HCT116 (cell line): ENCODE measurements around the gene KRTAP10-7. TPM values are rescaled to one million over a fixed set of nuclear protein-coding genes. Genes with fewer than 3 reads are reported as not detected.

Experiments used
- ATAC-seq: fragments of 200-7000 bp; cut with Tn5 transposase; 2 replicates; pipeline ENCODE4 v1.9.1; 2020; ENCODE audit warnings: mild to moderate bottlenecking, moderate library complexity
- BruUV-seq: library from RNA; stranded (reverse); fragments of 400-500 nt; replicated peaks from 2 replicates; lab custom pipeline; 2021; lab: Mats Ljungman, UMichigan
- CTCF ChIA-PET: fragments of 300-600 bp; sonication (Branson Sonifier 250); formaldehyde crosslinking; loops from one replicate; lab custom pipeline; 2021; ENCODE audit warnings: antibody characterized with exemption; lab: Charles Lee
- POLR2A ChIA-PET: fragments of 300-600, 350-600 bp; sonication (Branson Sonifier 250); formaldehyde crosslinking; loops from one replicate; lab custom pipeline; 2021; ENCODE audit warnings: antibody characterized with exemption; lab: Charles Lee
- RAD21 ChIA-PET, 2 experiments: fragments of 300-600 bp; sonication (Branson Sonifier 250); formaldehyde crosslinking; loops; one replicate each; lab custom pipeline; 2023; ENCODE audit warnings: low total read pairs in 2 of 2; ENCODE audit not compliant: uncharacterized antibody in 2 of 2, unreplicated experiment in 2 of 2, low non-redundant PET in 1 of 2; lab: Charles Lee
- DNase-seq: peaks from one replicate; pipeline ENCODE4 v3.0.0-alpha.2; 2010; ENCODE audit warnings: low read depth, low spot score
- H2AFZ ChIP-seq: fragments of 200-600 bp; shearing (Covaris generic), sonication (generic); 2 replicates; pipeline ENCODE4 v1.6.1; 2017; ENCODE audit warnings: low read depth, mixed run types, mixed read lengths, antibody characterized with exemption, low read length; ENCODE audit not compliant: poor library complexity, severe bottlenecking
- H3K27ac ChIP-seq: 2 replicates; pipeline ENCODE4 v1.5.1; 2012; ENCODE audit warnings: low read depth, low read length
- H3K27me3 ChIP-seq: fragments of 200-600 bp; sonication (generic); 2 replicates; pipeline ENCODE4 v1.6.1; 2016; ENCODE audit warnings: mixed run types, low read length, mixed read lengths; ENCODE audit not compliant: insufficient read depth
- H3K36me3 ChIP-seq, 2 experiments: fragments of 200-500 bp in 1 of 2; fragments of 200-600 bp in 1 of 2; sonication (Bioruptor generic) in 1 of 2; sonication (generic) in 1 of 2; 2 replicates each; pipeline versions ENCODE4 v1.5.1 to v1.6.1; 2014 to 2016; ENCODE audit warnings: low read length in 2 of 2, inconsistent platforms in 1 of 2, mixed read lengths in 1 of 2, mixed run types in 1 of 2; ENCODE audit not compliant: insufficient read depth in 2 of 2, control insufficient read depth in 1 of 2
- H3K4me1 ChIP-seq, 2 experiments: fragments of 200-600 bp in 1 of 2; sonication (generic) in 1 of 2; 2 replicates each; pipeline versions ENCODE4 v1.5.1 to v1.6.1; 2012 to 2017; ENCODE audit warnings: low read length in 2 of 2, inconsistent platforms in 1 of 2, mild to moderate bottlenecking in 1 of 2, mixed read lengths in 1 of 2, mixed run types in 1 of 2, moderate library complexity in 1 of 2; ENCODE audit not compliant: insufficient read depth in 2 of 2, control insufficient read depth in 1 of 2
- H3K4me2 ChIP-seq: fragments of 200-600 bp; sonication (generic); 2 replicates; pipeline ENCODE4 v1.6.1; 2017; ENCODE audit warnings: mixed run types, low read length, mixed read lengths
- H3K4me3 ChIP-seq, 2 experiments: fragments of 200-600 bp in 1 of 2; sonication (generic) in 1 of 2; replicated peaks in 1 of 2; 2 replicates each; pipeline ENCODE4 v1.5.1; 2011 to 2016; ENCODE audit warnings: low read length in 2 of 2, control low read depth in 1 of 2, low read depth in 1 of 2, mild to moderate bottlenecking in 1 of 2, mixed read lengths in 1 of 2, mixed run types in 1 of 2
- H3K79me2 ChIP-seq: fragments of 200-600 bp; sonication (generic); 2 replicates; pipeline ENCODE4 v1.6.1; 2017; ENCODE audit warnings: mild to moderate bottlenecking, mixed run types, low read length, moderate library complexity, mixed read lengths; ENCODE audit not compliant: insufficient read depth
- H3K9ac ChIP-seq: fragments of 200-600 bp; sonication (generic); 2 replicates; pipeline ENCODE4 v1.6.1; 2016; ENCODE audit warnings: low read length, mixed read lengths
- H3K9me2 ChIP-seq: fragments of 200-600 bp; sonication (generic), shearing (Covaris generic); 2 replicates; pipeline ENCODE4 v1.6.1; 2017; ENCODE audit warnings: mixed run types, mild to moderate bottlenecking, moderate library complexity; ENCODE audit not compliant: insufficient read depth
- H3K9me3 ChIP-seq, 2 experiments: fragments of 200-500 bp in 1 of 2; fragments of 200-600 bp in 1 of 2; sonication (Bioruptor generic) in 1 of 2; sonication (generic) in 1 of 2; 2 replicates each; pipeline ENCODE4 v1.6.1; 2014 to 2017; ENCODE audit warnings: low read length in 2 of 2, mixed read lengths in 2 of 2, inconsistent platforms in 1 of 2, low read depth in 1 of 2, mild to moderate bottlenecking in 1 of 2, mixed run types in 1 of 2, moderate library complexity in 1 of 2; ENCODE audit not compliant: control insufficient read depth in 1 of 2, insufficient read depth in 1 of 2
- H4K20me1 ChIP-seq: fragments of 200-600 bp; sonication (generic), shearing (Covaris generic); 2 replicates; pipeline ENCODE4 v1.6.1; 2017; ENCODE audit warnings: mixed run types, mild to moderate bottlenecking, moderate library complexity; ENCODE audit not compliant: insufficient read depth
- CBX3 ChIP-seq: IDR thresholded peaks from 2 replicates; pipeline ENCODE4 v1.6.1; 2012; ENCODE audit warnings: low read depth
- CEBPB ChIP-seq: IDR thresholded peaks from 2 replicates; pipeline ENCODE4 v1.6.1; 2012; ENCODE audit warnings: low read depth
- CTCF ChIP-seq, 3 experiments: fragments of 200-600 bp in 1 of 3; sonication (generic) in 1 of 3; IDR thresholded peaks in 2 of 3; conservative IDR thresholded peaks in 1 of 3; 2 replicates each; pipeline ENCODE4 v1.5.1; 2012 to 2017; ENCODE audit warnings: low read depth in 2 of 3, low read length in 2 of 3, antibody characterized with exemption in 1 of 3, borderline replicate concordance in 1 of 3, control low read depth in 1 of 3, mild to moderate bottlenecking in 1 of 3, mixed read lengths in 1 of 3, mixed run types in 1 of 3, moderate library complexity in 1 of 3; ENCODE audit not compliant: insufficient read depth in 1 of 3
- EGR1 ChIP-seq: IDR thresholded peaks from 2 replicates; pipeline ENCODE4 v1.6.1; 2012; ENCODE audit warnings: low read depth
- EZH2 ChIP-seq: fragments of 200-600 bp; sonication (generic); IDR thresholded peaks from 2 replicates; pipeline ENCODE4 v1.6.1; 2017; ENCODE audit warnings: antibody characterized with exemption, mixed run types
- EZH2phosphoT487 ChIP-seq: fragments of 200-600 bp; IDR thresholded peaks from 2 replicates; pipeline ENCODE4 v1.6.1; 2018; ENCODE audit warnings: antibody characterized with exemption, borderline replicate concordance
- FOSL1 ChIP-seq: IDR thresholded peaks from 2 replicates; pipeline ENCODE4 v1.6.1; 2012; ENCODE audit warnings: low read depth
- JUND ChIP-seq: IDR thresholded peaks from 2 replicates; pipeline ENCODE4 v1.6.1; 2012
- RAD21 ChIP-seq: IDR thresholded peaks from 2 replicates; pipeline ENCODE4 v1.6.1; 2012; ENCODE audit warnings: low read depth, mild to moderate bottlenecking
- SIN3A ChIP-seq: IDR thresholded peaks from 2 replicates; pipeline ENCODE4 v1.6.1; 2012; ENCODE audit warnings: low read depth
- SP1 ChIP-seq: IDR thresholded peaks from 2 replicates; pipeline ENCODE4 v1.6.1; 2012; ENCODE audit warnings: low read depth
- SRF ChIP-seq: IDR thresholded peaks from 2 replicates; pipeline ENCODE4 v1.6.1; 2012; ENCODE audit warnings: low read depth
- TCF7L2 ChIP-seq: IDR thresholded peaks from 2 replicates; pipeline ENCODE4 v1.7.0; 2011; ENCODE audit warnings: borderline replicate concordance, inconsistent platforms; ENCODE audit not compliant: insufficient read depth, insufficient read length; ENCODE audit errors: extremely low read depth
- YY1 ChIP-seq: IDR thresholded peaks from 2 replicates; pipeline ENCODE4 v1.6.1; 2011; ENCODE audit warnings: low read length, low read depth, moderate library complexity, mild to moderate bottlenecking; ENCODE audit not compliant: insufficient replicate concordance; ENCODE audit errors: extremely low read depth
- ZNF274 ChIP-seq: fragments of 200-500 bp; sonication (Bioruptor generic); IDR thresholded peaks from 2 replicates; pipeline ENCODE4 v1.6.1; 2014; ENCODE audit warnings: mild to moderate bottlenecking, low read depth, low read length, inconsistent platforms
- intact Hi-C: fragments of 100-400 bp; cut with micrococcal nuclease; formaldehyde crosslinking; loops from 2 replicates; pipeline ENCODE4 v1.10.0; 2022
- total RNA-seq: library from RNA; stranded (reverse); gene quantifications from one replicate; pipeline ENCODE4 v1.2.1, GENCODE V29; 2021; ENCODE audit not compliant: unreplicated experiment
- TF ChIP-seq, protein P1 (sequence below): IDR thresholded peaks from 2 replicates; pipeline ENCODE4 v1.6.1; 2012
- TF ChIP-seq, protein P2 (sequence below): IDR thresholded peaks from 2 replicates; pipeline ENCODE4 v1.6.1; 2012

KRTAP10-7 gene
- total RNA-seq, 1 experiment from 2014 or later = not detected

- TF ChIP-seq CTCF (IDR thresholded peaks at IDR 0.05 in 2 of 3, conservative IDR thresholded peaks at IDR 0.05 in 1 of 3; ENCODE audit: borderline replicate concordance in 1 of 3, insufficient read depth in 1 of 3, low read depth in 2 of 3, low read length in 2 of 3) (no peak), CBX3 (no peak), EZH2 (no peak), SRF (no peak), EZH2phosphoT487 (no peak), FOSL1 (no peak), EGR1 (no peak), SIN3A (no peak)
- TF ChIP-seq, protein P1, sequence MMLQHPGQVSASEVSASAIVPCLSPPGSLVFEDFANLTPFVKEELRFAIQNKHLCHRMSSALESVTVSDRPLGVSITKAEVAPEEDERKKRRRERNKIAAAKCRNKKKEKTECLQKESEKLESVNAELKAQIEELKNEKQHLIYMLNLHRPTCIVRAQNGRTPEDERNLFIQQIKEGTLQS = no peak
Measured at GRCh38 chr21:44568261-44568660, 32.1 kb upstream of the KRTAP10-7 start (continued).

GRCh38 chr21:44568667-44569556 is 31.5 kb upstream of the KRTAP10-7 start:
- intact Hi-C loops = loop anchor here (10.0 kb wide), 1 partner anchor 106 kb away; no protein-coding TSS in a partner anchor
- Histone ChIP-seq H4K20me1 (no peaks in the 10 kb centered on the region), H3K4me2 (no peak overlapping the region), H3K27ac (no peak overlapping the region), H3K4me1 (no peaks in the 10 kb centered on the region), H3K79me2 (no peaks in the 10 kb centered on the region), H3K9ac (no peak overlapping the region), H3K4me3 (no peak overlapping the region), H3K27me3 (peaks cover 6% of the 10 kb centered on the region), H3K9me2 (no peaks in the 10 kb centered on the region), H3K9me3 (no peaks in the 10 kb centered on the region), H2AFZ (no peak overlapping the region), H3K36me3 (no peaks in the 10 kb centered on the region)
- POLR2A ChIA-PET = no interaction called here
- RAD21 ChIA-PET = no interaction called here
- no peak for DNase-seq
- ATAC-seq = no peak; the same call in 1 of the 2 replicates
- TF ChIP-seq, protein P1 = no peak
- TF ChIP-seq SRF = no peak
- no peak for TF ChIP-seq ZNF274
- TF ChIP-seq SP1 = no peak
- no peak for TF ChIP-seq SIN3A
- no peak for TF ChIP-seq FOSL1
- no peak for TF ChIP-seq CEBPB
- TF ChIP-seq YY1 = no peak
- no peak for TF ChIP-seq TCF7L2
- no peak for TF ChIP-seq CTCF (IDR thresholded peaks at IDR 0.05 in 2 of 3, conservative IDR thresholded peaks at IDR 0.05 in 1 of 3; ENCODE audit: borderline replicate concordance in 1 of 3, insufficient read depth in 1 of 3, low read depth in 2 of 3, low read length in 2 of 3)
- no peak for TF ChIP-seq EZH2phosphoT487
- no peak for TF ChIP-seq JUND
- TF ChIP-seq, protein P2, sequence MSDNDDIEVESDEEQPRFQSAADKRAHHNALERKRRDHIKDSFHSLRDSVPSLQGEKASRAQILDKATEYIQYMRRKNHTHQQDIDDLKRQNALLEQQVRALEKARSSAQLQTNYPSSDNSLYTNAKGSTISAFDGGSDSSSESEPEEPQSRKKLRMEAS = no peak
- no peak for TF ChIP-seq RAD21
- CTCF ChIA-PET = no interaction called here
- BruUV-seq = no TSS peak
